Measurements from ENCODE around the gene AEBP2. TPM values are rescaled to one million over a fixed set of nuclear protein-coding genes. Genes with fewer than 3 reads are reported as not detected.

AEBP2 gene
- total RNA-seq, 2 donors from 2014 or later = 37.8 to 78.4 TPM

- no peaks in the 10 kb centered on the region for H3K27me3 Mint-ChIP-seq (ENCODE audit: insufficient read depth)
- H3K4me3 Mint-ChIP-seq = no peak overlapping the region
- H3K4me1 Mint-ChIP-seq = peaks cover 11% of the 10 kb centered on the region
- Histone ChIP-seq H3K4me3 (ENCODE audit: low read length) (no peak overlapping the region), H3K4me1 (ENCODE audit: control insufficient read depth, insufficient read depth, low read length) (no peaks in the 10 kb centered on the region), H3K9me3 (ENCODE audit: control insufficient read depth, low read length) (peaks cover under 1% of the 10 kb centered on the region), H3K36me3 (ENCODE audit: control insufficient read depth, insufficient read depth, low read length) (no peaks in the 10 kb centered on the region), H3K27me3 (ENCODE audit: control insufficient read depth, insufficient read depth, low read length, poor library complexity, severe bottlenecking) (no peaks in the 10 kb centered on the region), H3K9ac (ENCODE audit: extremely low read depth, low read length, poor library complexity, severe bottlenecking) (peak overlapping the region; percentile 8), H3K27ac (ENCODE audit: low read depth, low read length) (peak overlapping the region; percentile 76)
- H3K9me3 Mint-ChIP-seq = peaks cover 32% of the 10 kb centered on the region
- WGBS, 2 experiments (ENCODE audit: insufficient coverage in 1 of 2, insufficient read length in 1 of 2) = 91 to 96% methylated on average over 4 to 5 of the region's 5 CpGs
- TF ChIP-seq CTCF (conservative IDR thresholded peaks at IDR 0.05) = no peak
- peaks cover 2% of the 10 kb centered on the region for H3K36me3 Mint-ChIP-seq (ENCODE audit: low read depth)
- peak overlapping the region; percentile 90 for H3K27ac Mint-ChIP-seq
- DNase-seq = peak; percentile 58
Observed at GRCh38 chr12:19431407-19432308, 7.6 kb upstream of the AEBP2 start.

DNA sequence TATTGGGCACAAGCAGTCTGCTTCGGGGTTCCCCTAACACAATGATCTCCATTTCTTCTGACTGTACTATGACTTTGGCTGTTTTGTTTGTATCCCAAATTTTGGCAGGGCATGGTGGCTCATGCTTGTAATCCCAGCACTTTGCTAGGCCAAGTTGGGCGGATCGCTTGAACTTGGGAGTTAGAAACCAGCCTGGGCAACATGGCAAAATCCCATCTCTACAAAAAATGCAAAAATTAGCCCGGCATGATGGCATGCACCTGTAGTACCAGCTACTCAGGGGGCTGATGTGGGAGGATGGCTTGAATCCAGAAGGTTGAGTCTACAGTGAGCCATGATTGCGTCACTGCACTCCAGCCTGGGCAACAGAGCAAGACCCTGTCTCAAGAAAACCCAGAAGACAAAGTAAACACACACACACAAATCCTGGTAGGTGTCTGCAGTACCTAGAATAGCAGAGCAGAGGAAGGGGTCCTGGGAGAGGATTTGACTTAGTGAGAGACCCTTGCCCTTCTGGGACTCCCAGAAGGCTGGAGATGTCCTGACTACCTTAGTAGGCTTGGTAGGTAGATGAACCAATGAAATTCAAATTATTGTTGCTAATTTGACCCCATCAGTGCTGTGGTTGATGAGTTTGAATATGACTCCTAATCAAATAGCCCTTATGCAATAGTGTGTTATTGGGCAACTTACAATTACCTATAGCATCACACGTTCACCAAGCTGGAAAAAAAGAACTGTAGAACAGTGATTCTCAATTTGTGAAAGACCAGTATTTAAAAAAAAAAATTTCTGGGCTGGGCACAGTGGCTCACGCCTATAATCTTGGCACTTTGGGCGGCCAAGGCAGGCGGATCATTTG lies 6.8 kb upstream of the AEBP2 start:
- H3K4me1 ChIP-seq (ENCODE audit: control insufficient read depth, insufficient read depth, low read length) = no peaks in the 10 kb centered on the region
- H3K27ac ChIP-seq (ENCODE audit: low read depth, low read length) = no peak overlapping the region
- H3K4me3 ChIP-seq (ENCODE audit: low read length) = no peak overlapping the region
- Mint-ChIP-seq H3K4me3 (no peak overlapping the region), H3K4me1 (peaks cover 11% of the 10 kb centered on the region), H3K9me3 (peaks cover 24% of the 10 kb centered on the region), H3K36me3 (ENCODE audit: low read depth) (peaks cover 2% of the 10 kb centered on the region), H3K27ac (peak overlapping the region; percentile 90), H3K27me3 (ENCODE audit: insufficient read depth) (no peaks in the 10 kb centered on the region)
- no peaks in the 10 kb centered on the region for H3K27me3 ChIP-seq (ENCODE audit: control insufficient read depth, insufficient read depth, low read length, poor library complexity, severe bottlenecking)
- H3K9ac ChIP-seq (ENCODE audit: extremely low read depth, low read length, poor library complexity, severe bottlenecking) = no peak overlapping the region
- no peaks in the 10 kb centered on the region for H3K9me3 ChIP-seq (ENCODE audit: control insufficient read depth, low read length)
- no peak for DNase-seq
- TF ChIP-seq CTCF (conservative IDR thresholded peaks at IDR 0.05) = no peak
- 94 to 98% methylated on average over 7 to 9 of the region's 9 CpGs for WGBS, 2 experiments (ENCODE audit: insufficient coverage in 1 of 2, insufficient read length in 1 of 2)
- H3K36me3 ChIP-seq (ENCODE audit: control insufficient read depth, insufficient read depth, low read length) = no peaks in the 10 kb centered on the region

GRCh38 chr12:19434538-19434937 lies 4.8 kb upstream of the AEBP2 start:
- Mint-ChIP-seq H3K36me3 (ENCODE audit: low read depth) (no peaks in the 10 kb centered on the region), H3K4me1 (peaks cover 13% of the 10 kb centered on the region), H3K27ac (no peak overlapping the region), H3K4me3 (no peak overlapping the region), H3K27me3 (ENCODE audit: insufficient read depth) (peaks cover 3% of the 10 kb centered on the region), H3K9me3 (peaks cover 13% of the 10 kb centered on the region)
- Histone ChIP-seq H3K27ac (ENCODE audit: low read depth, low read length) (no peak overlapping the region), H3K9me3 (ENCODE audit: control insufficient read depth, low read length) (no peaks in the 10 kb centered on the region), H3K4me3 (ENCODE audit: low read length) (no peak overlapping the region), H3K9ac (ENCODE audit: extremely low read depth, low read length, poor library complexity, severe bottlenecking) (no peak overlapping the region), H3K4me1 (ENCODE audit: control insufficient read depth, insufficient read depth, low read length) (no peaks in the 10 kb centered on the region), H3K27me3 (ENCODE audit: control insufficient read depth, insufficient read depth, low read length, poor library complexity, severe bottlenecking) (no peaks in the 10 kb centered on the region), H3K36me3 (ENCODE audit: control insufficient read depth, insufficient read depth, low read length) (no peaks in the 10 kb centered on the region)
- no peak for TF ChIP-seq CTCF (conservative IDR thresholded peaks at IDR 0.05)
- DNase-seq = peak; percentile 22
- WGBS, 2 experiments (ENCODE audit: insufficient coverage in 1 of 2, insufficient read length in 1 of 2) = 83 to 92% methylated on average over 3 of the region's 3 CpGs

All from endodermal cell (in vitro differentiated cells).